ENCODE results near the gene PTPN22.

DNA sequence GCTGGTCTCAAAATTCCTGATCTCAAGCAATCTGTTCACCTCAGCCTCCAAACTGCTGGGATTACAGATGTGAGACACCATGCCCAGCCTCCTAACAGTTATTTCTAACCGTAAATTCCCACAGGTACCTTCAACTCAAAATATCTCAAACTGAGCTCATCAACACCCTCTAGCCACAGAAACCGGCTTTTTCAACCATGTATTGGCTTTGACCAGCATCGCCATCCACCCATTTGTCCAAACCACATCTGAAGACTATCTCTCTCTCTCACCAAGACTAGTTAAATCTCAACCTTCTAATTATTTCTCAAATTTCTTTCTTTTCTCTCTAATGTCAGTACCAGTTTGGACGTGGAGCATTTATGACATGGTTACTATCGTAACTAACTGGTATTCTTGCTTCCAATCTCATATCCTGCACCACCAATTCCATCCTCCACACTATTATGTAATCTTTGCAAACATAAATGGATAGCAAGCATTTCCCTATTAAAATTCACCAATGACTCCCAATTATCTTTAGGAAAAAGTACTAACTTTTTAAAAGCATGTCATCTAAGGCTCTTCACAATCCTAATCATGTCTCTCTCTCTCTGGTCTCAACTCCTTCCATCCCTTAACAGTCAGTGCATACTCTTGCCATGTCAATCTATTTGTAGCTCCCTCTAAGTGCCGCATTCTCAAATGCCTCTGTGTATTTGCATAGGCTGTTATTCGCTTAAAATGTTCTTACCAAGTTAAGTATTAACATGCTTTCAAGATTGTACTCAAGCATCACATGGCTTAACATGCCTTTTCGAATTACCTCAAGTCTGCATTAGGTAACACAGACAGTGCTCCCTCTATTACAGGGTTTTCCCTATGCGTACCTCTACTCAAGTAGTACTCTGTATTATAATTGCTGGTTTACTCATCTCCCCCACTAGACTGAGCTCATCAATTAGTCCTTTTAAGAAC, 77.4 kb downstream of the PTPN22 start:
- TF ChIP-seq, protein P1, sequence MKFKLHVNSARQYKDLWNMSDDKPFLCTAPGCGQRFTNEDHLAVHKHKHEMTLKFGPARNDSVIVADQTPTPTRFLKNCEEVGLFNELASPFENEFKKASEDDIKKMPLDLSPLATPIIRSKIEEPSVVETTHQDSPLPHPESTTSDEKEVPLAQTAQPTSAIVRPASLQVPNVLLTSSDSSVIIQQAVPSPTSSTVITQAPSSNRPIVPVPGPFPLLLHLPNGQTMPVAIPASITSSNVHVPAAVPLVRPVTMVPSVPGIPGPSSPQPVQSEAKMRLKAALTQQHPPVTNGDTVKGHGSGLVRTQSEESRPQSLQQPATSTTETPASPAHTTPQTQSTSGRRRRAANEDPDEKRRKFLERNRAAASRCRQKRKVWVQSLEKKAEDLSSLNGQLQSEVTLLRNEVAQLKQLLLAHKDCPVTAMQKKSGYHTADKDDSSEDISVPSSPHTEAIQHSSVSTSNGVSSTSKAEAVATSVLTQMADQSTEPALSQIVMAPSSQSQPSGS (CRISPR knock-in tag; IDR thresholded peaks at IDR 0.05) = no peak
- TF ChIP-seq EP300 (IDR thresholded peaks at IDR 0.05; ENCODE audit: low read length) (no peak), FOXA3 (CRISPR knock-in tag; conservative IDR thresholded peaks at IDR 0.05 in 1 of 2, IDR thresholded peaks at IDR 0.05 in 1 of 2) (no peak), SREBF1 (IDR thresholded peaks at IDR 0.05; ENCODE audit: borderline replicate concordance, low read depth, low read length) (no peak), ZBTB8A (IDR thresholded peaks at IDR 0.05; ENCODE audit: partially characterized antibody) (no peak), E2F3 (CRISPR knock-in tag; IDR thresholded peaks at IDR 0.05) (no peak), IFI16 (CRISPR knock-in tag; IDR thresholded peaks at IDR 0.05) (no peak)
- TF ChIP-seq, protein P2, sequence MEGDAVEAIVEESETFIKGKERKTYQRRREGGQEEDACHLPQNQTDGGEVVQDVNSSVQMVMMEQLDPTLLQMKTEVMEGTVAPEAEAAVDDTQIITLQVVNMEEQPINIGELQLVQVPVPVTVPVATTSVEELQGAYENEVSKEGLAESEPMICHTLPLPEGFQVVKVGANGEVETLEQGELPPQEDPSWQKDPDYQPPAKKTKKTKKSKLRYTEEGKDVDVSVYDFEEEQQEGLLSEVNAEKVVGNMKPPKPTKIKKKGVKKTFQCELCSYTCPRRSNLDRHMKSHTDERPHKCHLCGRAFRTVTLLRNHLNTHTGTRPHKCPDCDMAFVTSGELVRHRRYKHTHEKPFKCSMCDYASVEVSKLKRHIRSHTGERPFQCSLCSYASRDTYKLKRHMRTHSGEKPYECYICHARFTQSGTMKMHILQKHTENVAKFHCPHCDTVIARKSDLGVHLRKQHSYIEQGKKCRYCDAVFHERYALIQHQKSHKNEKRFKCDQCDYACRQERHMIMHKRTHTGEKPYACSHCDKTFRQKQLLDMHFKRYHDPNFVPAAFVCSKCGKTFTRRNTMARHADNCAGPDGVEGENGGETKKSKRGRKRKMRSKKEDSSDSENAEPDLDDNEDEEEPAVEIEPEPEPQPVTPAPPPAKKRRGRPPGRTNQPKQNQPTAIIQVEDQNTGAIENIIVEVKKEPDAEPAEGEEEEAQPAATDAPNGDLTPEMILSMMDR (IDR thresholded peaks at IDR 0.05 in 2 of 3, conservative IDR thresholded peaks at IDR 0.05 in 1 of 3; ENCODE audit: insufficient read depth in 2 of 3, low read depth in 1 of 3, low read length in 3 of 3) = no peak

Data from K562 (cell line).